GM21717 (cell line): ENCODE data around the gene PRMT2.

ENCODE experiments used
- ATAC-seq: cut with Tn5 transposase; IDR thresholded peaks from one replicate; pipeline ENCODE4 v1.9.1; 2021; ENCODE audit warnings: mild to moderate bottlenecking, moderate library complexity; ENCODE audit not compliant: unreplicated experiment

Gene PRMT2

GRCh38 chr21:46635324-46636180 is at the start of gene PRMT2:
TSS of gene PRMT2 (plus strand) at chr21:46635674. CDS start at chr21:46636952, 1,278 bp downstream.
- peak; percentile 72 for ATAC-seq

DNA sequence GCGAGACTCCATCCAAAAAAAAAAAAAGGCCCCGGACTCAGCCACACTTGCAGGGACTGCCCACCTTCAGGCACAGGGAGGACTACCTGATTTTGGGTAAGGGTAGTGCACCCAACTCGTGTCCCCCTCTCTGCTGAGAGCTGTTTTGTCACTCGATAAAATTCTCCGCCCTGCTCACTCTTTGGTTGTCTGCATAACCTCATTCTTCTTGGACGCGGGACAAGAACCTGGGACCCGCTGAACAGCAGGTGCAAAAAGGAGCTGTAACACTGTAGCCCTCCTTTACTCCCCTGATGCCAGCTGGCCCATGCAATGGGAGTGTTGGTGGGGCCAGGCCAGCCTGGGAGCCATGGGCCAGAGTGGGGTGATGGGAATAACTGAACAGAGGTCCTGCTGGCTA is 41.2 kb upstream of the PRMT2 start:
- ATAC-seq, result no peak

DNA sequence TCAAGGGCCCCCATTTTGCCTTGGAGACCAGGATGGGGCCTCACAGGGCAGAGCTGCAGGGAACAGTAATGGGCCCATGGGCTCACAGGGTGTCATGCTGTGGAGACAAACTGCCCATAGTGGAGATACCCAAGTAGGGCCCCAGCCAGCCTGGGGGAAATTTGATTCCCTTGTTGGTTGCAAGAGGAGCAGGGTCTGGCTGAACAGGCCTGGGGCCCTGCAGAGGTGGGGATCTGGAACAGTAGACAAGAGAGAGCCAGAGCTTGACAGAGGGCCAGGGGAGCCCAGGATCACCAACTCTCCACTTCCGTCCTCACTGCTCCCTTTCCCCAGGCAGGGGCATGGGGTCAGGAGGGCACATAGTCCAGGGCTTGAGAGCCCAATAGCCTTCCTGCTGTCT is 39.3 kb upstream of the PRMT2 start:
- no peak for ATAC-seq

GRCh38 chr21:46597031-46597430 is 38.4 kb upstream of the PRMT2 start:
- no peak for ATAC-seq

DNA sequence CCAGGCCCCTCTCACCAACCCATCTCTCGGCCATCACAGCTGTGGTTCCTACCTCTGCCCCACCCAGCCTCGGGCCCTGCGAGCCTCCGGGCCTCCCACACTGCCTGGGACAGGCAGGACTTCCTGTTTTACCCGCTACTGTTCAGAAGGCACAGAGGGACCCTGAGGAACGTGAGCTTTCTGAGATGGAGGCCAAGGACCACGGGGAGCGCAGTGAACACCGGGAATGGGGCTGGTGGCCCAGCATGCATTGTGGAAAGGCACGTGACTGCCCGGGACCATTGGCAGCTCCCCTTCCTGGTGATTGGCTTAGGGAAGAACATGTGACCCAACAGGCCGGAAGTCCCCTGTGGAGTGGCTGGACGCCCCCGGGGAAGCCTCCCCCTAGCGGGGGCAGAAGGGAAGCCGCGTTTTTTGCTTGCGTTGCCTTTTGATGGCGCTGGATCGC is 37.6 kb upstream of the PRMT2 start:
- no peak for ATAC-seq

- ATAC-seq, result no peak
Observed at GRCh38 chr21:46598581-46599572, 36.6 kb upstream of the PRMT2 start.

- no peak for ATAC-seq
Observed at GRCh38 chr21:46600305-46600704, 35.2 kb upstream of the PRMT2 start.

- no peak for ATAC-seq
Observed at GRCh38 chr21:46600978-46601377, 34.5 kb upstream of the PRMT2 start.

DNA sequence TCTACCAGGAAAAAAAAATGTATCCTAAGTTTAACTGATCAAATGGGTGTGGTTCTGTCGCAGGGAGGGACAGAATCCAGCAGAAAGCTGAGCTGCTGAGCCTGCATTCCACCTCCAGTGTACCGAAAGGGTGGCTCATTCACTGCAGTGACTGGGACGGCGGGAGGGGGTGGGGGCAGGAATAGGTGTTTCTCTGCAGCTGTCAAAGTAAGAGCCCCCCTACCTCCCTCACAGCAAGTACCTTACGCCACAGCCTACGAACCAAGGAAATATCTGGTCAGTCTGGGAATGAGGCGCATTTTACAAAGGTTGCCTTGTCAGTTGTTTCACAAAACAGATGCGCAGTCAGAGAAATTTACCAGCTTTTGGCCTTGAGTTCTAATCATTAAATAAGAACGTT is 32.2 kb upstream of the PRMT2 start:
- ATAC-seq, result no peak

- no peak for ATAC-seq
Observed at GRCh38 chr21:46604329-46604974, 31.0 kb upstream of the PRMT2 start.

DNA sequence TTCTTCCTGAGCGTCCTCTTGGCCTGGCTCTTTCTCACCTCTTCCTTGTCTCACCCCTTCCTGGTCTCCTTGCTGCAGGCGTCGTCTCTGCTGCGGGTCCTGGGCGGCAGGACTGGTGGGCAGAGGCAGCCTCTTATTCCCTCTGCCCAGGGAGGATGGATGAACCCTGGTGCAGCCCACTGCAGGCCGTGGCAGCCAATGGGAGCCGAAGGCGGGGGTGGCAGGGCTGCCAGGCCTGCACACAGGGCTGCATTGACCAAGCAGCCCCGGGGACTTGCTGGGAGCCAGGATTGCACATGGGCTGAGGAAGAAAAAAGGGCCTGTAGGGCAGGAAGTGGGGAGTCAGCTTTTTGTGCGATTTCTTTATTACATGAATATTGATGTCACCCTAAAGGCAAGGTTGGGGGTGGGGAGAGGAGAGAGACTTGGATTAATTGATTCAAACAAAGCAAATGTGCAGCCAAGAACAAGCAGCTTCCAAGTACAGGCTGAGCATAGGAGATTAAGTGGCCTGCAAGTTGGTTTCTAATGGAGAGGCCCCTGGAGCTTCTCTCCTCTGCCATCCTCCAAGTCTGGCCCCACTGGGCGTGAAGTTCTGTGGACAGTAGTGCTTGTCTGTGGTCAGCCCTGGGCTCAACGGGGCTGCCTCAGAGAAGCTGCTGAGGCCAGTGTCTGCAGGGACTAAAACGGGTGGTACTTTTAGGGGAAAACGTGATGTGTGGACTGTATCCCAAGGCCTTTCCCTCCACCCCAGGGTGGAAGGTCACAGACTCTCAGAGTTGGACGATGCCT is 30.3 kb upstream of the PRMT2 start, which contains the start of gene S100B:
Gene S100B, minus strand, starts transcription at position 108 of the 792 bp plus-strand sequence. CDS start 2,667 bp downstream, outside the sequence.
- ATAC-seq, result no peak

GRCh38 chr21:46605767-46606426 is 29.6 kb upstream of the PRMT2 start:
- peak; percentile 40 for ATAC-seq

- peak; percentile 22 for ATAC-seq
Observed at GRCh38 chr21:46606427-46606813, 29.1 kb upstream of the PRMT2 start.

- ATAC-seq, result no peak
Observed at GRCh38 chr21:46607636-46608035, 27.8 kb upstream of the PRMT2 start.

DNA sequence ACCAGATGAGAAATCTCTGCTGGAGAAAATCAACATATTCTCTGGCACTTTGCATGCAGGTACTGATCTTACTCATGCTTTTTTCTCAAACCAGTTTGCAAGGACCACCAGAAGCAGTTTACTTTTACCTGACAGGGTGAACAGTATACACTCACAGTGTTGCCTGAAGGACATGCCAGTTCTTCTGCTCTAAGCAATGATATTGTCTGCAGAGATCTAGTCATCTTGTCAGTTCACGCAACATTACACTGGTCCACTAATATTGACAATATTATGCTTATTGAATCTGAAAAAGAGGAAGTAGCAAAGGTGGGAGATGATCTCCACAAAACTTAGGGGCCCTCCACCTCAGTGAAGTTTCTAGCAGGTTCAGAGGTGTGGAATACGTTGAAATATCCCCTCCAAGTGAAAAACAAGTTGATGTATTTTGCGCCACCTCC is 26.8 kb upstream of the PRMT2 start:
- no peak for ATAC-seq

DNA sequence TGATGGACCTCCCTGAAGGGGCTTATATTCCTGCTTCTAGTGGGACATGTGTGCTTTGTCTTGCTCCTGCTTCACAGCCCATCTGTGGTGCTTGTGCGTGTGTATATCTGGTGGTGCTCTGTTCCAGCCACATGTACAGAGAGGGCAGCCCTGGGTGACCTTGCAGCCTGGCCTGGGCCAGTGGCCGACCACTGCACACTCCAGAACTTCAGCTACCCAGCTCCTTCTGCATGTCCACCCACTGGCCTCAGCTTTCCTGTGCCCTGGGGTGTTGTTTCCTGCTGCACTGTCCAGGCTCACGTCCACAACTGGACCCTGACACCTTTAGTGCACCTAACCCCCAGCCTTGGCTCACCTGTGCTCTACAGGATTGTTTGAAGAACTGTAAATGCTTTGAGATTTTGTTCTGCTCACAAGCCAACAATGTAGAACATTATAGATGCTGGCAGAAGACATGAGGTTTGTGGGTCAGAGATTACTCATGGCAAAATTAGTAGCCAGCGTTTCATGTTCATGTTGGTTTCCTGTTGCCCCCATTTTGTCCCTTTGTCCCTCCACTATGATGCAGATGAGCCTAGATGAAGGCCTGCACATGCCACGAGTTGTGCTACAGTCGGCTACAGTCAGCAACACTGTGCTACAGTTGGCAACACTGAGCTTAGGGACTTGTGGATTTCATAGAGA is 25.3 kb upstream of the PRMT2 start:
- no peak for ATAC-seq

GRCh38 chr21:46613391-46613790 is 22.1 kb upstream of the PRMT2 start:
- no peak for ATAC-seq

GRCh38 chr21:46616050-46616449 is 19.4 kb upstream of the PRMT2 start:
- ATAC-seq, result no peak

DNA sequence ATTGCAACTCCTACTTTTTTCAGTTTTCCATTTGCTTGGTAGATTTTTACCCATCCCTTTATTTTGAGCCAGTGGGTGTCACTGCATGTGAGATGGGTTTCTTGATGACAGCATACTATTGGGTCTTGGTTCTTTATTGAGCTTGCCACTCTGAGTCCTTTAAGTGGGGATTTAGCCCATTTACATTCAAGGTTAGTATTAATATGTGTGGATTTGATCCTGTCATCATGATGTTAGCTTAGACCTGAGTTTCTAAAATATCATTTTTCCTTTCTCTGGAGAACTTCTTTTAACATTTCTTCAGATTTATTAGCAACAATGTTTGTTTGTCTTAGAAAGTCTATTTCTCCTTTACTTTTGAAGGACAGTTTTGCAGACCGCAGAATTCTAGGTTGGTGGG is 18.8 kb upstream of the PRMT2 start:
- no peak for ATAC-seq
